Loucy (cell line): ENCODE data around the gene CD68.

Experiments
- CTCF ChIP-seq: fragments of 200-600 bp; sonication (generic); conservative IDR thresholded peaks from 2 replicates; pipeline ENCODE4 v1.5.1; 2014; ENCODE audit warnings: mild to moderate bottlenecking, antibody characterized with exemption, low read length
- EZH2phosphoT487 ChIP-seq: fragments of 200-600 bp; IDR thresholded peaks from 2 replicates; pipeline ENCODE4 v1.6.1; 2018; ENCODE audit warnings: antibody characterized with exemption, mild to moderate bottlenecking, moderate library complexity, borderline replicate concordance

GRCh38 chr17:7562208-7562605, 17.2 kb upstream of the CD68 start:
- TF ChIP-seq CTCF: no peak
- no peak for TF ChIP-seq EZH2phosphoT487
